ENCODE results near the gene SYNCRIP.

The SYNCRIP gene

DNA sequence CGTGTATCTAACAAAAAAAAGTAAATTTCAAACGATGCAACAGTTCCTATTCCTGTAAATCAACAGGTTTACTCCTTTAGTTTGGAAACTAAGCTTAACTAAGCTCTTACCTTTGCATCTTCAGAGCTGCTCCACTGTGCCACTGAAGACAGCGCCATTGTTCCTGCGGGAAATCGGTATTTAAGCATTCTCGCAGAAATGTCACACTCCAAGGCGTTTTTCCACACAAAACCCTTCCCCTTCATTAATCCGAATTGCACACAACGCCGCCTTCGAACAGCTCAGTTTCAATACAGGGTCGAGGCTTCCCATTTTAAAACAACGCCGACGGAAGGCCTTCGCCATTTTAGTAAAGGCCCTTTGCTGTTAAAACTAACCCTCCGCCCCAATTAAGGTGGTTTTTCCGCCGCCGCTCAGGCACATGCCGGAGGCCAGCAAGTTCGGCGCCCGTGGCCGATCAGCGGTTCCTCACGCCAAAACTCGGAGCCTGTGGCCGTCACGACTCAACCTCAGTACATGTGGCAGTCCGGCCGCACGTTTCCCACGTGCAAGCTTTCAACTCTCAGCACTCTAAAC, 35.4 kb upstream of the SYNCRIP start:
- Histone ChIP-seq H3K36me3 (ENCODE audit: control insufficient read depth, insufficient read depth, low read length) (peaks cover 6% of the 10 kb centered on the region), H3K27me3 (replicated peaks; ENCODE audit: control insufficient read depth, insufficient read depth, low read length) (no peaks in the 10 kb centered on the region), H3K4me3 (replicated peaks; ENCODE audit: low read depth, low read length) (peak overlapping the region; percentile 88)
- no peak for DNase-seq (ENCODE audit: extremely low read depth, insufficient read length)
- TF ChIP-seq, protein P1, sequence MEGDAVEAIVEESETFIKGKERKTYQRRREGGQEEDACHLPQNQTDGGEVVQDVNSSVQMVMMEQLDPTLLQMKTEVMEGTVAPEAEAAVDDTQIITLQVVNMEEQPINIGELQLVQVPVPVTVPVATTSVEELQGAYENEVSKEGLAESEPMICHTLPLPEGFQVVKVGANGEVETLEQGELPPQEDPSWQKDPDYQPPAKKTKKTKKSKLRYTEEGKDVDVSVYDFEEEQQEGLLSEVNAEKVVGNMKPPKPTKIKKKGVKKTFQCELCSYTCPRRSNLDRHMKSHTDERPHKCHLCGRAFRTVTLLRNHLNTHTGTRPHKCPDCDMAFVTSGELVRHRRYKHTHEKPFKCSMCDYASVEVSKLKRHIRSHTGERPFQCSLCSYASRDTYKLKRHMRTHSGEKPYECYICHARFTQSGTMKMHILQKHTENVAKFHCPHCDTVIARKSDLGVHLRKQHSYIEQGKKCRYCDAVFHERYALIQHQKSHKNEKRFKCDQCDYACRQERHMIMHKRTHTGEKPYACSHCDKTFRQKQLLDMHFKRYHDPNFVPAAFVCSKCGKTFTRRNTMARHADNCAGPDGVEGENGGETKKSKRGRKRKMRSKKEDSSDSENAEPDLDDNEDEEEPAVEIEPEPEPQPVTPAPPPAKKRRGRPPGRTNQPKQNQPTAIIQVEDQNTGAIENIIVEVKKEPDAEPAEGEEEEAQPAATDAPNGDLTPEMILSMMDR (IDR thresholded peaks at IDR 0.05; ENCODE audit: insufficient read depth, low read length, poor library complexity, severe bottlenecking), result no peak

DNA sequence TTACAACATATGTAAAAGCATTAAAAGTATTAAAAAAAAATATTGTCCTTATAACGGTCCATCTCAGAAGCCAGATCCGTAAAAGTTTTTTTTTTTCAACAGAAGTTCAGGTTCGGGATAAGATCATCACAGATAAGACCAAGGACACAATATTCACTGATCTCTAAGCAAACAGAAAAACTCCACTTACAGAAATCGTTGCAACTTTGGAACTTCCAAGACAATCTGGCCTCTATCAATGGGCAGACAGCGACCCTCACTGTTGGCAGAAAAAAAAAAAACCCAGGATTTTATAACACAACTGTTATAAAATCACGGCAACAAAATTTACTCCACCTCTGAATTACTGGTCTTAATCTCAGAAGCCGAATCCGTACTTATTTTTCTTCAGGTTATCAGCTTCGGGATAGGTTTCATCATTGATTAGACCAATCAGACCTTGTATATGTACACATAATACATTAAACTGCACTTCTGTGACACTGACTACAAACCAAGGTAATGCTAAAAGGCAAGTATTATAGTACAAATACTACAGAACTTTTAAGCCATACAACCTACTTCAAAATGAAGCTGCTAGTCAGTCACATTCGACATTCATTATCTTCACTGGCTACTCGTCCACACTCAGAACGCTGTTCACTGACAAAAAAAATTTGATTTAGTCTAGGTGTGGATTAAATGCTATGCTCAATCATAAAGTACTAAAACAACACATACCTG, 34.7 kb upstream of the SYNCRIP start:
- H3K27me3 ChIP-seq (replicated peaks; ENCODE audit: control insufficient read depth, insufficient read depth, low read length), result no peaks in the 10 kb centered on the region
- H3K4me3 ChIP-seq (replicated peaks; ENCODE audit: low read depth, low read length), result peak overlapping the region; percentile 88
- no peak for DNase-seq (ENCODE audit: extremely low read depth, insufficient read length)
- peaks cover 6% of the 10 kb centered on the region for H3K36me3 ChIP-seq (ENCODE audit: control insufficient read depth, insufficient read depth, low read length)
- TF ChIP-seq, protein P1 (IDR thresholded peaks at IDR 0.05; ENCODE audit: insufficient read depth, low read length, poor library complexity, severe bottlenecking), result peak; percentile 20

DNA sequence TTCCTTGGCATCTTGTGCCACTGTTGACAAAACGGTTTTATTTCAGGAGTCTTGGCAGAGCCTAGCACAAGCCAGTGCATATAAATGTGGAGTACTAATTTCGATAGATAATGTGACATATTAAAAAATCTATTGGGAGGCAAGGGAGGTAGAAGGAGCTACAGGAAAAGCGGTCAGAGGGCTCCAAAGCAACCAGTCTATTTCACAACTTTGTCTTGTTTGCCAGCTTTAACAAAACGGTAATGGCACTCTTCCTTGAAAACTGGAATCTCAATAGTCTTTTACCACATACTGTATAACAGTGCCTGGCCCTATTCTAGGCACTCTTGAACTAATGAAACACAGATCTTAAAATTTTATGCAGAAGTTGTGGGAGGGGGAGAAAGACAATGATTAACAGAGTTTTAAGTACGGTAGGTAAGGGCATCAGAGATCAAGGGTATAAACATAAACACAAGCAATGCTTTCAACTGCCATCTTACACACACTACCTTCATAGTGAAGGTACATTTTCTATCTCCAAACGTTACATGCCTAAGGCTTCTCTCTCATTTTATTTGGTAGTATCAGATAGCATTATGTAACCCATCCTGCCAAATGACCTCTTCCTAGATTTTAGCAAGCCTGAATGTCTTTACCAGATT, 33.5 kb upstream of the SYNCRIP start:
- DNase-seq (ENCODE audit: extremely low read depth, insufficient read length), result no peak

DNA sequence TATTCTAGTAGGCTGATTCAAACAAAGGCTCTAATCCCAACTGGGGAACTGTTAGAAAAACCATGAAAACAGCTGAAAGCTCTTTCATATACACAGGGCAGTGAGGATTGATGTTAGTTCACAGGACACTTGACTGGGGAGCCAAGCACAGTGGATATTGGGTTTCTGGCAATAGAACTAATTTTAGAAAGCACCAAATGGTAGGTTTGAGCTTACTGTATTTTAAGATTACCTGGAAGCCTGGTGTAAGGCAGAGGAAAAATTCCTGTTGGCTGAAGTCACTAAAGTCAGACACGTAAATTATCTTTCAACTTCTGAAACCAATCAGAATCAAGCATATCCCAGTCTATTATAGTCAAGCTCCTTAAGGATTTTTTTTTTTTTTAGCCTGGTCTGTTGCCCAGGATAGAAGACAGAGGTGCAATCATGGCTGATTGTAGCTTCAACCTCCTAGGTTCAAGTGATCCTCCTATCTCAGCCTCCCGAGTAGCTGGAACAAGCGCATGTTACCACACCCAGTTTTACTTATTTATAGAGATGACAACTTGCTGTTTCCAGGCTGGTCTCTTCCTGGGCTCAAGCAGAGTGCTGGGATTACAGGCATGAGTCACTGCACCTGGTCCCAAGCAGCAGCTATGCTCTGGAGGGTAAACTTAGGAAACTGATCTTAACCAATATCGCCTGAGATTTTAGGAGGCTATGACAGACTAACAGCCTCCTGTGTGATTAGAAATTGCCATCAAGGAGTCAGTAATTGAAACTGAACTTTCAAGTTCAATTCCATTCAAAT, 32.5 kb upstream of the SYNCRIP start:
- H3K4me3 ChIP-seq (replicated peaks; ENCODE audit: low read depth, low read length), result peak overlapping the region; percentile 88
- no peak for DNase-seq (ENCODE audit: extremely low read depth, insufficient read length)
- H3K36me3 ChIP-seq (ENCODE audit: control insufficient read depth, insufficient read depth, low read length), result peaks cover 6% of the 10 kb centered on the region
- H3K27me3 ChIP-seq (replicated peaks; ENCODE audit: control insufficient read depth, insufficient read depth, low read length), result no peaks in the 10 kb centered on the region
- TF ChIP-seq, protein P1 (IDR thresholded peaks at IDR 0.05; ENCODE audit: insufficient read depth, low read length, poor library complexity, severe bottlenecking), result no peak

More for the DNA sequence above, 33.5 kb upstream of the SYNCRIP start:
- Histone ChIP-seq H3K27me3 (replicated peaks; ENCODE audit: control insufficient read depth, insufficient read depth, low read length) (no peaks in the 10 kb centered on the region), H3K4me3 (replicated peaks; ENCODE audit: low read depth, low read length) (peak overlapping the region; percentile 88), H3K36me3 (ENCODE audit: control insufficient read depth, insufficient read depth, low read length) (peaks cover 6% of the 10 kb centered on the region)
- TF ChIP-seq, protein P1 (IDR thresholded peaks at IDR 0.05; ENCODE audit: insufficient read depth, low read length, poor library complexity, severe bottlenecking), result no peak

DNA sequence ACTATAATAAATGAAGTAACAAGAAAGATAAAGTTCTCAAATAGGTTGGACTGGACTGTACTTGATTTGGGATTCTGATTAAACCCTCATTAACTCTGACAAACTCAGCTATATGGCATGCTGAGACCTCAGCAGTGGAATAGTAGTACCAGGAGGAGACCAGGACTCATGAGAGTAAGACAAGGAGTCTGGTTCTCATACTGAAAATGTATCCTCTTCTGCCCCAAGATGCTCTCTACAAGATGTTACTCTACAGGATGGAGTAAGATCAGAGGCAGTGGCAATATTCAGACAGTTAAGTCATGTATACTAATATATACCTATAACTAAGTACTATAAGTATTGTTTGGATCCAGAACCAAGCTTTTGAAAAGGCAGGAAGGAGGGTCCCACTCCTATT, 31.9 kb upstream of the SYNCRIP start:
- DNase-seq (ENCODE audit: extremely low read depth, insufficient read length), result no peak
- TF ChIP-seq, protein P1 (IDR thresholded peaks at IDR 0.05; ENCODE audit: insufficient read depth, low read length, poor library complexity, severe bottlenecking), result no peak
- Histone ChIP-seq H3K4me3 (replicated peaks; ENCODE audit: low read depth, low read length) (no peak overlapping the region), H3K27me3 (replicated peaks; ENCODE audit: control insufficient read depth, insufficient read depth, low read length) (no peaks in the 10 kb centered on the region), H3K36me3 (ENCODE audit: control insufficient read depth, insufficient read depth, low read length) (peaks cover 6% of the 10 kb centered on the region)

All from GM06990 (cell line).